DND-41 (cell line): Measurements from ENCODE around the gene NANOS2.
"Not testable (repeated sequence)": the region's sequence is repeated elsewhere in the genome, so short reads cannot be mapped to it uniquely, and the experiment has no call there.

Experiments
- ATAC-seq: fragments of 200-7000 bp; cut with Tn5 transposase; 3 replicates; pipeline ENCODE4 v1.9.1; 2021; ENCODE audit warnings: low read depth; ENCODE audit not compliant: insufficient read depth
- DNase-seq: peaks from one replicate; pipeline ENCODE4 v3.0.0-alpha.2; 2020
- H2AFZ ChIP-seq: 2 replicates; pipeline ENCODE4 v1.6.0; 2012; ENCODE audit warnings: low read depth, low read length
- H3K27ac ChIP-seq: 2 replicates; pipeline ENCODE4 v1.5.1; 2012; ENCODE audit warnings: low read length, inconsistent platforms
- H3K27me3 ChIP-seq: fragments of 200-600 bp; sonication (generic); 2 replicates; pipeline ENCODE4 v1.6.0; 2012; ENCODE audit warnings: low read length, mild to moderate bottlenecking, inconsistent platforms; ENCODE audit not compliant: insufficient read depth, poor library complexity
- H3K36me3 ChIP-seq: 2 replicates; pipeline ENCODE4 v1.5.1; 2012; ENCODE audit warnings: low read length, inconsistent platforms; ENCODE audit not compliant: insufficient read depth
- H3K4me1 ChIP-seq: 2 replicates; pipeline ENCODE4 v1.5.1; 2012; ENCODE audit warnings: mild to moderate bottlenecking, low read length; ENCODE audit not compliant: insufficient read depth
- H3K4me2 ChIP-seq: 2 replicates; pipeline ENCODE4 v1.6.0; 2012; ENCODE audit warnings: mild to moderate bottlenecking, moderate library complexity, low read length, inconsistent platforms; ENCODE audit not compliant: insufficient read depth
- H3K4me3 ChIP-seq, 2 experiments: fragments of 200-600 bp in 1 of 2; shearing (Covaris generic) in 1 of 2; 2 replicates each; pipeline ENCODE4 v1.5.1; 2012 to 2016; ENCODE audit warnings: inconsistent platforms in 2 of 2, low read length in 2 of 2, mild to moderate bottlenecking in 2 of 2, low read depth in 1 of 2, moderate library complexity in 1 of 2
- H3K79me2 ChIP-seq: 2 replicates; pipeline ENCODE4 v1.6.0; 2012; ENCODE audit warnings: low read length, inconsistent platforms; ENCODE audit not compliant: insufficient read depth
- H3K9ac ChIP-seq: 2 replicates; pipeline ENCODE4 v1.6.0; 2012; ENCODE audit warnings: low read depth, mild to moderate bottlenecking, inconsistent platforms, low read length, moderate library complexity
- H3K9me3 ChIP-seq: 2 replicates; pipeline ENCODE4 v1.5.1; 2012; ENCODE audit warnings: low read length, moderate library complexity, mild to moderate bottlenecking, inconsistent platforms; ENCODE audit not compliant: insufficient read depth, severe bottlenecking
- H4K20me1 ChIP-seq: 2 replicates; pipeline ENCODE4 v1.6.0; 2012; ENCODE audit warnings: low read length; ENCODE audit not compliant: insufficient read depth
- CTCF ChIP-seq: IDR thresholded peaks from 2 replicates; pipeline ENCODE4 v1.5.1; 2012; ENCODE audit warnings: borderline replicate concordance, low read length, moderate library complexity, mild to moderate bottlenecking; ENCODE audit not compliant: poor library complexity, severe bottlenecking; ENCODE audit errors: extremely low read depth
- EZH2 ChIP-seq: IDR thresholded peaks from 3 replicates; pipeline ENCODE4 v1.6.1; 2012; ENCODE audit warnings: borderline replicate concordance, low read depth, mild to moderate bottlenecking, moderate library complexity, low read length, inconsistent platforms; ENCODE audit not compliant: severe bottlenecking

NANOS2 gene

GRCh38 chr19:45870798-45871197 lies 43.8 kb downstream of the NANOS2 start:
- TF ChIP-seq EZH2 (no peak), CTCF (no peak)
- no peak overlapping the region for H3K9ac ChIP-seq
- no peaks in the 10 kb centered on the region for H3K36me3 ChIP-seq
- no peak overlapping the region for H2AFZ ChIP-seq
- no peaks in the 10 kb centered on the region for H4K20me1 ChIP-seq
- ATAC-seq, result no peak
- H3K27ac ChIP-seq, result no peak overlapping the region
- H3K79me2 ChIP-seq, result no peaks in the 10 kb centered on the region
- H3K4me3 ChIP-seq, result no peak overlapping the region
- DNase-seq, result no peak
- H3K9me3 ChIP-seq, result no peaks in the 10 kb centered on the region
- peaks cover under 1% of the 10 kb centered on the region for H3K27me3 ChIP-seq
- H3K4me1 ChIP-seq, result no peaks in the 10 kb centered on the region
- no peak overlapping the region for H3K4me2 ChIP-seq

GRCh38 chr19:45867241-45867640 lies 47.3 kb downstream of the NANOS2 start:
- H3K27me3 ChIP-seq, H3K9me3 ChIP-seq, H3K36me3 ChIP-seq, H3K79me2 ChIP-seq, H2AFZ ChIP-seq, H3K27ac ChIP-seq, H3K9ac ChIP-seq, DNase-seq, H3K4me1 ChIP-seq, H4K20me1 ChIP-seq, ATAC-seq, H3K4me3 ChIP-seq, H3K4me2 ChIP-seq: not testable (repeated sequence)

- H3K79me2 ChIP-seq, result peaks cover 13% of the 10 kb centered on the region
- no peaks in the 10 kb centered on the region for H3K9me3 ChIP-seq
- no peak overlapping the region for H3K4me3 ChIP-seq
- H3K27me3 ChIP-seq, result no peaks in the 10 kb centered on the region
- peaks cover 15% of the 10 kb centered on the region for H3K4me1 ChIP-seq
- H3K9ac ChIP-seq, result no peak overlapping the region
- no peak for ATAC-seq
- no peak overlapping the region for H2AFZ ChIP-seq
- H3K4me2 ChIP-seq, result no peak overlapping the region
- no peak for TF ChIP-seq CTCF
- TF ChIP-seq EZH2, result no peak
- H4K20me1 ChIP-seq, result no peaks in the 10 kb centered on the region
- H3K36me3 ChIP-seq, result no peaks in the 10 kb centered on the region
- DNase-seq, result no peak
- H3K27ac ChIP-seq, result no peak overlapping the region
Observed at GRCh38 chr19:45866400-45867176, 48.0 kb downstream of the NANOS2 start.

- H3K4me3 ChIP-seq, result no peak overlapping the region
- no peak overlapping the region for H3K9ac ChIP-seq
- ATAC-seq, result no peak
- no peak overlapping the region for H3K4me2 ChIP-seq
- H4K20me1 ChIP-seq, result no peaks in the 10 kb centered on the region
- no peak for TF ChIP-seq CTCF
- TF ChIP-seq EZH2, result no peak
- peaks cover 26% of the 10 kb centered on the region for H3K4me1 ChIP-seq
- no peak overlapping the region for H3K27ac ChIP-seq
- no peaks in the 10 kb centered on the region for H3K9me3 ChIP-seq
- H3K79me2 ChIP-seq, result peaks cover 25% of the 10 kb centered on the region
- H2AFZ ChIP-seq, result no peak overlapping the region
- DNase-seq, result no peak
- no peaks in the 10 kb centered on the region for H3K27me3 ChIP-seq
- 0 out of 2 replicates have a peak, but pooled peaks cover 5% of the 10 kb centered on the region for H3K36me3 ChIP-seq
Observed at GRCh38 chr19:45865269-45865948, 49.2 kb downstream of the NANOS2 start.
